UCSD-AML1 (cell line): ENCODE results near the gene RPL4.
"Not testable (repeated sequence)": the region's sequence is repeated elsewhere in the genome, so short reads cannot be mapped to it uniquely, and the experiment has no call there.

Experiments
- DNase-seq: peaks from one replicate; lab custom pipeline; 2025; ENCODE audit not compliant: unreplicated experiment; lab: John Stamatoyannopoulos, UW

Gene RPL4

GRCh38 chr15:66491846-66492245 lies 12.8 kb downstream of the RPL4 start:
- no peak for DNase-seq

- no peak for DNase-seq
Observed at GRCh38 chr15:66489179-66489791, 15.4 kb downstream of the RPL4 start.

GRCh38 chr15:66488525-66488924 lies 16.1 kb downstream of the RPL4 start:
- no peak for DNase-seq

GRCh38 chr15:66486887-66487286 lies 17.8 kb downstream of the RPL4 start:
- DNase-seq, result no peak

- DNase-seq, result no peak
Observed at GRCh38 chr15:66484539-66485112, 20.0 kb downstream of the RPL4 start.

- DNase-seq, result no peak
Observed at GRCh38 chr15:66483131-66483566, 21.5 kb downstream of the RPL4 start.

- DNase-seq, result no peak
Observed at GRCh38 chr15:66482539-66482938, 22.1 kb downstream of the RPL4 start.

GRCh38 chr15:66481107-66481856 lies 23.4 kb downstream of the RPL4 start:
- DNase-seq, result no peak

GRCh38 chr15:66480267-66480666 lies 24.4 kb downstream of the RPL4 start:
- no peak for DNase-seq

GRCh38 chr15:66477011-66477410 lies 27.6 kb downstream of the RPL4 start:
- DNase-seq, result no peak

GRCh38 chr15:66476535-66476934 lies 28.1 kb downstream of the RPL4 start:
- no peak for DNase-seq

- DNase-seq, result no peak
Observed at GRCh38 chr15:66474963-66475362, 29.7 kb downstream of the RPL4 start.

- no peak for DNase-seq
Observed at GRCh38 chr15:66474135-66474534, 30.5 kb downstream of the RPL4 start.

GRCh38 chr15:66472176-66472999 lies 32.3 kb downstream of the RPL4 start:
- DNase-seq, result no peak

- DNase-seq, result not testable (repeated sequence)
Observed at GRCh38 chr15:66470825-66471224, 33.8 kb downstream of the RPL4 start.

- DNase-seq, result not testable (repeated sequence)
Observed at GRCh38 chr15:66467162-66468040, 37.3 kb downstream of the RPL4 start.

GRCh38 chr15:66465294-66465693 lies 39.4 kb downstream of the RPL4 start:
- not testable (repeated sequence) for DNase-seq

GRCh38 chr15:66462627-66463026 lies 42.0 kb downstream of the RPL4 start:
- no peak for DNase-seq

GRCh38 chr15:66461917-66462316 lies 42.7 kb downstream of the RPL4 start:
- no peak for DNase-seq

GRCh38 chr15:66461294-66461693 lies 43.4 kb downstream of the RPL4 start:
- not testable (repeated sequence) for DNase-seq
